DND-41 (cell line): ENCODE data around the gene RSPRY1.

Experiments used
- CTCF ChIP-seq: IDR thresholded peaks from 2 replicates; pipeline ENCODE4 v1.5.1; 2012; ENCODE audit warnings: borderline replicate concordance, low read length, moderate library complexity, mild to moderate bottlenecking; ENCODE audit not compliant: poor library complexity, severe bottlenecking; ENCODE audit errors: extremely low read depth
- EZH2 ChIP-seq: IDR thresholded peaks from 3 replicates; pipeline ENCODE4 v1.6.1; 2012; ENCODE audit warnings: borderline replicate concordance, low read depth, mild to moderate bottlenecking, moderate library complexity, low read length, inconsistent platforms; ENCODE audit not compliant: severe bottlenecking

DNA sequence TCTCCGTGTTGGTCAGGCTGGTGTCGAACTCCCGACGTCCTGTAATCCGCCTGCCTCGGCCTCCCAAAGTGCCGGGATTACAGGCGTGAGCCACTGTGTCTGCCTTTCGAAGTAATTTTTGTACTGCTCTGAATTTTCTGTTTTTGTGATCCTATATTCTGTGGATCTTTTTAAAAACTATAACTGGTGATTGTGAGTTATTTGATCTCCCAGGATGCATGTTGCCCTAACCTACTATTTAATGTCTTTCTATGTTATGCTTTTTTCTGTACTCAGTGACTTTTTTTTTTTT, 2.5 kb downstream of the RSPRY1 start:
- TF ChIP-seq CTCF = no peak
- no peak for TF ChIP-seq EZH2
